Measurements from ENCODE around the gene TSGA10IP. TPM values are rescaled to one million over a fixed set of nuclear protein-coding genes. Genes with fewer than 3 reads are reported as not detected.

TSGA10IP gene
- total and polyA plus RNA-seq, 2 experiments from 2014 or later: 1.6 to 2.0 TPM

- H3K4me2 ChIP-seq: peak overlapping the region; percentile 72
- H3K27ac ChIP-seq (ENCODE audit: low read depth): 0 out of 2 replicates have a peak overlapping the region, but pooled peaks have one; percentile 61
- no peaks in the 10 kb centered on the region for H4K20me1 ChIP-seq (replicated peaks; ENCODE audit: insufficient read depth)
- 0 out of 2 replicates have a peak, but pooled peaks cover 5% of the 10 kb centered on the region for H3F3A ChIP-seq (replicated peaks; ENCODE audit: low read depth)
- Mint-ChIP-seq H3K27ac (no peak overlapping the region), H3K4me3 (peak overlapping the region; percentile 38; the same call in 2 of the 3 replicates), H3K36me3 (ENCODE audit: low read depth) (no peaks in the 10 kb centered on the region), H3K27me3 (ENCODE audit: insufficient read depth, low read depth, poor library complexity) (peaks cover 6% of the 10 kb centered on the region), H3K4me1 (peaks cover 23% of the 10 kb centered on the region), H3K9me3 (no peaks in the 10 kb centered on the region)
- H3K4me3 ChIP-seq: peak overlapping the region; percentile 42; the same call in 1 of the 2 replicates
- H3K27me3 ChIP-seq (ENCODE audit: insufficient read depth): no peaks in the 10 kb centered on the region
- H3K9me2 ChIP-seq (ENCODE audit: insufficient read depth): no peaks in the 10 kb centered on the region
- peak overlapping the region; percentile 96 for H2AFZ ChIP-seq
- DNase-seq (ENCODE audit: low spot score) (peak; percentile 62), ATAC-seq (peak; percentile 50)
- peak in 1 of 2 experiments; percentile 22; a peak in 1 of 4 replicates for TF ChIP-seq CTCF (conservative IDR thresholded peaks at IDR 0.05; ENCODE audit: low read depth in 2 of 2)
- no peak for TF ChIP-seq EZH2 (IDR thresholded peaks at IDR 0.05; ENCODE audit: low read depth, unreplicated experiment)
- no peaks in the 10 kb centered on the region for H3K36me3 ChIP-seq (ENCODE audit: insufficient read depth)
- H3K79me2 ChIP-seq (replicated peaks; ENCODE audit: insufficient read depth): no peaks in the 10 kb centered on the region
- H3K4me1 ChIP-seq (ENCODE audit: insufficient read depth): peaks cover 7% of the 10 kb centered on the region
These were observed 13.3 kb upstream of the TSGA10IP start for GRCh38 chr11:65931773-65932557.

- ATAC-seq (peak; percentile 74), DNase-seq (ENCODE audit: low spot score) (peak; percentile 82)
- H3F3A ChIP-seq (replicated peaks; ENCODE audit: low read depth): 0 out of 2 replicates have a peak, but pooled peaks cover 5% of the 10 kb centered on the region
- H3K4me3 ChIP-seq: peak overlapping the region; percentile 42; the same call in 1 of the 2 replicates
- peak overlapping the region; percentile 96 for H2AFZ ChIP-seq
- Mint-ChIP-seq H3K4me1 (peaks cover 19% of the 10 kb centered on the region), H3K4me3 (peak overlapping the region; percentile 38; the same call in 2 of the 3 replicates), H3K27ac (no peak overlapping the region; the same call in 1 of the 2 replicates), H3K9me3 (no peaks in the 10 kb centered on the region), H3K27me3 (ENCODE audit: insufficient read depth, low read depth, poor library complexity) (peaks cover 7% of the 10 kb centered on the region), H3K36me3 (ENCODE audit: low read depth) (no peaks in the 10 kb centered on the region)
- H3K4me2 ChIP-seq: peak overlapping the region; percentile 72
- H3K9me2 ChIP-seq (ENCODE audit: insufficient read depth): no peaks in the 10 kb centered on the region
- H4K20me1 ChIP-seq (replicated peaks; ENCODE audit: insufficient read depth): no peaks in the 10 kb centered on the region
- H3K27ac ChIP-seq (ENCODE audit: low read depth): 0 out of 2 replicates have a peak overlapping the region, but pooled peaks have one; percentile 61
- no peaks in the 10 kb centered on the region for H3K27me3 ChIP-seq (ENCODE audit: insufficient read depth)
- H3K36me3 ChIP-seq (ENCODE audit: insufficient read depth): no peaks in the 10 kb centered on the region
- H3K79me2 ChIP-seq (replicated peaks; ENCODE audit: insufficient read depth): no peaks in the 10 kb centered on the region
- peaks cover 4% of the 10 kb centered on the region for H3K4me1 ChIP-seq (ENCODE audit: insufficient read depth)
- no peak for TF ChIP-seq ZNF331 (CRISPR knock-in tag; IDR thresholded peaks at IDR 0.05; ENCODE audit: low read depth)
- TF ChIP-seq JUNB (IDR thresholded peaks at IDR 0.05; ENCODE audit: unreplicated experiment): no peak
- TF ChIP-seq EZH2phosphoT487 (IDR thresholded peaks at IDR 0.05; ENCODE audit: unreplicated experiment): no peak
- TF ChIP-seq NANOG (IDR thresholded peaks at IDR 0.05; ENCODE audit: borderline replicate concordance): no peak
- no peak for TF ChIP-seq ETS1 (IDR thresholded peaks at IDR 0.05)
- peak; percentile 51 to 71 for TF ChIP-seq CTCF (conservative IDR thresholded peaks at IDR 0.05; ENCODE audit: low read depth in 2 of 2)
- no peak for TF ChIP-seq POLR2AphosphoS5 (IDR thresholded peaks at IDR 0.05; ENCODE audit: low read depth)
These were observed 12.7 kb upstream of the TSGA10IP start for GRCh38 chr11:65932558-65932919.
